Adrenal gland (tissue), 12 donors: ENCODE results near the gene SPG11. TPM values are rescaled to one million over a fixed set of nuclear protein-coding genes. Genes with fewer than 3 reads are reported as not detected.
A peak's percentile ranks its signal among the peaks of the same experiment; 100 is the strongest.
"Not testable (repeated sequence)": the region's sequence is repeated elsewhere in the genome, so short reads cannot be mapped to it uniquely, and the experiment has no call there.

Experiments used
- DNase-seq, 7 donors: peaks; one replicate each; pipeline ENCODE4 v3.0.0-alpha.2; 2019 to 2020
- H3K27ac ChIP-seq, 5 donors: fragments of 200-600 bp; sonication (generic) in 4 of 5; 1 replicate in 3 of 5; 2 replicates in 2 of 5; pipeline versions ENCODE4 v1.5.1 to v1.8.0; 2016 to 2020; ENCODE audit warnings: mild to moderate bottlenecking in 1 of 5
- H3K27me3 ChIP-seq: fragments of 200-600 bp; 2 replicates; pipeline ENCODE4 v1.8.0; 2021
- H3K36me3 ChIP-seq, 2 donors: fragments of 200-600 bp; replicated peaks in 1 of 2; 1 replicate in 1 of 2; 2 replicates in 1 of 2; pipeline versions ENCODE4 v1.5.1 to v1.8.0; 2018 to 2022
- H3K4me1 ChIP-seq, 2 donors: fragments of 200-600 bp; replicated peaks in 1 of 2; 1 replicate in 1 of 2; 2 replicates in 1 of 2; pipeline versions ENCODE4 v1.5.1 to v1.8.0; 2018 to 2021
- H3K4me3 ChIP-seq, 4 donors: fragments of 200-600 bp; sonication (generic) in 3 of 4; one replicate each; pipeline ENCODE4 v1.5.1; 2016 to 2018
- H3K9me3 ChIP-seq, 3 donors: fragments of 200-600 bp; sonication (generic) in 1 of 3; replicated peaks in 1 of 3; 1 replicate in 2 of 3; 2 replicates in 1 of 3; pipeline versions ENCODE4 v1.5.1 to v1.8.0; 2016 to 2021
- CTCF ChIP-seq, 6 experiments: fragments of 450-650 bp in 4 of 6; fragments of 200-600 bp in 2 of 6; sonication (generic) in 1 of 6; IDR thresholded peaks; 1 replicate in 5 of 6; 2 replicates in 1 of 6; pipeline versions ENCODE4 v1.5.1 to v1.8.0; 2016 to 2021; ENCODE audit warnings: antibody characterized with exemption in 6 of 6, mild to moderate bottlenecking in 2 of 6, moderate library complexity in 1 of 6
- POLR2A ChIP-seq, 2 donors: fragments of 450-650 bp; IDR thresholded peaks; one replicate each; pipeline ENCODE4 v1.6.1; 2017; ENCODE audit warnings: antibody characterized with exemption in 2 of 2, mild to moderate bottlenecking in 2 of 2, moderate library complexity in 1 of 2
- WGBS, 4 donors: extraction: QIAGEN DNeasy Blood & Tissue Kit in 2 of 4; methylation state at CpG; one replicate each; pipeline versions ENCODE4 v1.1.5 to v1.1.7; 2013 to 2017; 5-methylcytosine and 5-hydroxymethylcytosine counted together
- intact Hi-C, 2 donors: fragments of 100-400 bp; cut with DNase I; formaldehyde crosslinking; loops; one replicate each; pipeline versions ENCODE4 v1.14.1 to v1.15.0; 2022 to 2023
- polyA plus RNA-seq, 3 donors: library from polyadenylated mRNA; stranded (reverse); fragments of 200-250 nt in 2 of 3; fragments of 350-450 nt in 1 of 3; fragmentation: Illumina TruSeq in 1 of 3; extraction: RNeasy Lipid Tissue Mini Kit (QIAGEN cat#74804) in 1 of 3; gene quantifications; one replicate each; pipeline ENCODE4 v1.2.3, GENCODE V29; 2013 to 2014
- total RNA-seq, 9 donors: library from RNA; depleted of rRNA in 4 of 9; stranded (reverse); fragments of >200 nt in 4 of 9; fragments of 120-200 nt in 1 of 9; fragmentation: NEBNext Ultra II Directional in 1 of 9; extraction: Animal tissue kit (Norgen Biotek cat#: 25700) in 1 of 9; gene quantifications; one replicate each; pipeline versions ENCODE4 v1.1.0 to v1.2.4, GENCODE V29; 2013 to 2023
- donor health status: healthy with polysubstance abuse.
- donor health status: Bipolar disorder and iron deficiency.
- donor health status: DM: yes; HTN: yes; CAD: no.
- donor health status: DM: no; HTN: no; CAD: no.
- donor health status: DM: no; HTN: no; CAD: no.
- donor health status: DM: yes; HTN: yes; CAD: no.

The SPG11 gene
- total and polyA plus RNA-seq, 12 donors: 43.0 to 122 (median 74.0) TPM

GRCh38 chr15:44535523-44536301 lies 127.8 kb downstream of the SPG11 start:
- 58 to 62% (median 60%) methylated on average over 36 of the region's 36 CpGs for WGBS, 4 donors
- Histone ChIP-seq H3K36me3 (no peaks in the 10 kb centered on the region), H3K9me3 (no peaks in the 10 kb centered on the region), H3K4me1 (peaks cover 17 to 25% of the 10 kb centered on the region in 2 donors), H3K27me3 (no peaks in the 10 kb centered on the region), H3K27ac (peak overlapping the region; percentile 95 to 99 (median 98)), H3K4me3 (peak overlapping the region in 3 of 4 donors; percentile 49 to 84 (median 78))
- peak in 4 of 7 donors; percentile 23 to 72 (median 34) for DNase-seq
- intact Hi-C loops: no loop called here
- TF ChIP-seq CTCF (IDR thresholded peaks at IDR 0.05) (no peak), POLR2A (IDR thresholded peaks at IDR 0.05) (no peak)

GRCh38 chr15:44535092-44535491 lies 128.4 kb downstream of the SPG11 start:
- DNase-seq: peak in 1 of 7 donors; percentile 46
- WGBS, 4 donors: 93 to 96% (median 95%) methylated on average over 8 of the region's 8 CpGs
- peaks cover 12 to 21% of the 10 kb centered on the region in 2 donors for H3K4me1 ChIP-seq
- no peaks in the 10 kb centered on the region for H3K27me3 ChIP-seq
- H3K36me3 ChIP-seq: no peaks in the 10 kb centered on the region
- TF ChIP-seq POLR2A (IDR thresholded peaks at IDR 0.05) (no peak), CTCF (IDR thresholded peaks at IDR 0.05) (no peak)
- H3K9me3 ChIP-seq: no peaks in the 10 kb centered on the region
- no peak overlapping the region for H3K27ac ChIP-seq
- intact Hi-C loops: no loop called here
- no peak overlapping the region for H3K4me3 ChIP-seq

GRCh38 chr15:44532689-44533088 lies 130.8 kb downstream of the SPG11 start:
- peaks cover 0 to 4% of the 10 kb centered on the region in 2 donors for H3K36me3 ChIP-seq
- no peaks in the 10 kb centered on the region for H3K9me3 ChIP-seq
- DNase-seq: no peak
- peaks cover 6 to 9% of the 10 kb centered on the region in 2 donors for H3K4me1 ChIP-seq
- no peak overlapping the region for H3K27ac ChIP-seq
- TF ChIP-seq CTCF (IDR thresholded peaks at IDR 0.05) (no peak), POLR2A (IDR thresholded peaks at IDR 0.05) (no peak)
- no peak overlapping the region for H3K4me3 ChIP-seq
- no peaks in the 10 kb centered on the region for H3K27me3 ChIP-seq
- intact Hi-C loops: no loop called here
- 92 to 100% (median 98%) methylated on average over 3 of the region's 3 CpGs for WGBS, 4 donors

- H3K9me3 ChIP-seq, H3K27me3 ChIP-seq, H3K4me3 ChIP-seq, DNase-seq, H3K36me3 ChIP-seq, intact Hi-C loops, H3K4me1 ChIP-seq, H3K27ac ChIP-seq: not testable (repeated sequence)
- 98 to 100% (median 98%) methylated on average over 4 to 5 of the region's 5 CpGs for WGBS, 4 donors
Measured at GRCh38 chr15:44532275-44532674, 131.2 kb downstream of the SPG11 start.

- TF ChIP-seq POLR2A (IDR thresholded peaks at IDR 0.05): no peak
- TF ChIP-seq CTCF (IDR thresholded peaks at IDR 0.05): no peak
- DNase-seq: no peak
- Histone ChIP-seq H3K4me3 (no peak overlapping the region), H3K36me3 (peaks cover 0 to 4% of the 10 kb centered on the region in 2 donors), H3K4me1 (peaks cover 2 to 4% of the 10 kb centered on the region in 2 donors), H3K9me3 (no peaks in the 10 kb centered on the region), H3K27ac (no peak overlapping the region), H3K27me3 (no peaks in the 10 kb centered on the region)
- intact Hi-C loops: no loop called here
- 92 to 99% (median 96%) methylated on average over 3 of the region's 3 CpGs for WGBS, 4 donors
Measured at GRCh38 chr15:44530653-44531052, 132.8 kb downstream of the SPG11 start.
